Tibial nerve (tissue), 3 donors: ENCODE results near the gene PRSS3.
"Not testable (repeated sequence)": the region's sequence is repeated elsewhere in the genome, so short reads cannot be mapped to it uniquely, and the experiment has no call there.

Experiments
- POLR2A ChIP-seq, 2 donors: fragments of 450-650 bp; IDR thresholded peaks; one replicate each; pipeline ENCODE4 v1.6.1; 2017; ENCODE audit warnings: antibody characterized with exemption in 2 of 2, mild to moderate bottlenecking in 2 of 2, moderate library complexity in 2 of 2
- TF ChIP-seq, protein P1 (sequence below), 5 experiments: fragments of 200-600 bp in 3 of 5; fragments of 450-650 bp in 2 of 5; sonication (generic) in 3 of 5; IDR thresholded peaks; one replicate each; pipeline ENCODE4 v1.5.1; 2016 to 2019; ENCODE audit warnings: antibody characterized with exemption in 5 of 5, mild to moderate bottlenecking in 3 of 5, moderate library complexity in 2 of 5

DNA sequence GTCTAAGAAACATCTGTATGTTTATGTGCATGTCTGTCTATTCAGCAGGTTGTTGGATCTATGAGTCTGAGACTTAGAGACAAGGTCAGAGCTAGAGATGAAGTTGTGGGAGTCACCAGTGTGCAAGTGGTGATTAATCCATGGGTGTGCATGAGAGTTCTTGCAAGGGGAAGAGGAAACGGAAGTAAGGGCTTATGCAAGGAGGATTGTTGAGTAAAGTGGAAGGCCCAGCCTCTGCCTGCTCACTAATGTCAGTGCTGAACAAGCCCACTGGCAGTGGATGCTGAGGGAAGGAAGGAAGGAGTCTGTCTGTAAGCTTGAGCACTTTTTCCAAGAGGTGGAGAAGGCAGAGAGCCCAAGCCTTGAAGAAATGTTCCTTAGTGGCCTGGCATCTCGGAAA, 35.7 kb upstream of the PRSS3 start:
- TF ChIP-seq, protein P1, sequence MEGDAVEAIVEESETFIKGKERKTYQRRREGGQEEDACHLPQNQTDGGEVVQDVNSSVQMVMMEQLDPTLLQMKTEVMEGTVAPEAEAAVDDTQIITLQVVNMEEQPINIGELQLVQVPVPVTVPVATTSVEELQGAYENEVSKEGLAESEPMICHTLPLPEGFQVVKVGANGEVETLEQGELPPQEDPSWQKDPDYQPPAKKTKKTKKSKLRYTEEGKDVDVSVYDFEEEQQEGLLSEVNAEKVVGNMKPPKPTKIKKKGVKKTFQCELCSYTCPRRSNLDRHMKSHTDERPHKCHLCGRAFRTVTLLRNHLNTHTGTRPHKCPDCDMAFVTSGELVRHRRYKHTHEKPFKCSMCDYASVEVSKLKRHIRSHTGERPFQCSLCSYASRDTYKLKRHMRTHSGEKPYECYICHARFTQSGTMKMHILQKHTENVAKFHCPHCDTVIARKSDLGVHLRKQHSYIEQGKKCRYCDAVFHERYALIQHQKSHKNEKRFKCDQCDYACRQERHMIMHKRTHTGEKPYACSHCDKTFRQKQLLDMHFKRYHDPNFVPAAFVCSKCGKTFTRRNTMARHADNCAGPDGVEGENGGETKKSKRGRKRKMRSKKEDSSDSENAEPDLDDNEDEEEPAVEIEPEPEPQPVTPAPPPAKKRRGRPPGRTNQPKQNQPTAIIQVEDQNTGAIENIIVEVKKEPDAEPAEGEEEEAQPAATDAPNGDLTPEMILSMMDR (IDR thresholded peaks at IDR 0.05) = not testable (repeated sequence)
- TF ChIP-seq POLR2A (IDR thresholded peaks at IDR 0.05) = not testable (repeated sequence)
